HG02884 (cell line): ENCODE data around the gene EGFL8.

Source experiments
- ATAC-seq: cut with Tn5 transposase; IDR thresholded peaks from one replicate; pipeline ENCODE4 v1.9.1; 2021; ENCODE audit warnings: mild to moderate bottlenecking, moderate library complexity; ENCODE audit not compliant: unreplicated experiment

Gene EGFL8

GRCh38 chr6:32146287-32146686, 18.1 kb upstream of the EGFL8 start:
- ATAC-seq = no peak

GRCh38 chr6:32146687-32147086, 17.7 kb upstream of the EGFL8 start:
- ATAC-seq = no peak

- ATAC-seq = no peak
These were observed 16.8 kb upstream of the EGFL8 start for GRCh38 chr6:32147401-32148132.

GRCh38 chr6:32148289-32149091, 15.9 kb upstream of the EGFL8 start:
- ATAC-seq = no peak

- no peak for ATAC-seq
These were observed 15.2 kb upstream of the EGFL8 start for GRCh38 chr6:32149092-32149755.

- ATAC-seq = no peak
These were observed 14.2 kb upstream of the EGFL8 start for GRCh38 chr6:32149932-32150870.

- ATAC-seq = no peak
These were observed 13.1 kb upstream of the EGFL8 start for GRCh38 chr6:32151181-32151862.

GRCh38 chr6:32151863-32152768, 12.3 kb upstream of the EGFL8 start, which contains the start of gene PRRT1:
TSS of gene PRRT1 (minus strand) at chr6:32151939. CDS start at chr6:32151827, 112 bp downstream.
- ATAC-seq = no peak

- ATAC-seq = no peak
These were observed 11.4 kb upstream of the EGFL8 start for GRCh38 chr6:32152769-32153563.

GRCh38 chr6:32153564-32154513, 10.6 kb upstream of the EGFL8 start, which contains the start of gene PPT2:
TSS of gene PPT2 (plus strand) at chr6:32154141. CDS start at chr6:32154595, 454 bp downstream.
- peak; percentile 17 for ATAC-seq

- peak; percentile 52 for ATAC-seq
These were observed 9.8 kb upstream of the EGFL8 start for GRCh38 chr6:32154514-32155161.

GRCh38 chr6:32156891-32157290, 7.5 kb upstream of the EGFL8 start:
- ATAC-seq = no peak

- no peak for ATAC-seq
These were observed 6.3 kb upstream of the EGFL8 start for GRCh38 chr6:32158052-32158451.

GRCh38 chr6:32163559-32164258, 686 bp upstream of the EGFL8 start:
- ATAC-seq = no peak

GRCh38 chr6:32166411-32167061, 2.1 kb downstream of the EGFL8 start:
- no peak for ATAC-seq
